DMS79 (cell line): ENCODE data around the gene ZMYM1.
"Not testable (repeated sequence)": the region's sequence is repeated elsewhere in the genome, so short reads cannot be mapped to it uniquely, and the experiment has no call there.

Experiments used
- DNase-seq: peaks from one replicate; lab custom pipeline; 2025; lab: John Stamatoyannopoulos, UW

The ZMYM1 gene

GRCh38 chr1:35076426-35076825 is 2.8 kb upstream of the ZMYM1 start:
- not testable (repeated sequence) for DNase-seq

DNA sequence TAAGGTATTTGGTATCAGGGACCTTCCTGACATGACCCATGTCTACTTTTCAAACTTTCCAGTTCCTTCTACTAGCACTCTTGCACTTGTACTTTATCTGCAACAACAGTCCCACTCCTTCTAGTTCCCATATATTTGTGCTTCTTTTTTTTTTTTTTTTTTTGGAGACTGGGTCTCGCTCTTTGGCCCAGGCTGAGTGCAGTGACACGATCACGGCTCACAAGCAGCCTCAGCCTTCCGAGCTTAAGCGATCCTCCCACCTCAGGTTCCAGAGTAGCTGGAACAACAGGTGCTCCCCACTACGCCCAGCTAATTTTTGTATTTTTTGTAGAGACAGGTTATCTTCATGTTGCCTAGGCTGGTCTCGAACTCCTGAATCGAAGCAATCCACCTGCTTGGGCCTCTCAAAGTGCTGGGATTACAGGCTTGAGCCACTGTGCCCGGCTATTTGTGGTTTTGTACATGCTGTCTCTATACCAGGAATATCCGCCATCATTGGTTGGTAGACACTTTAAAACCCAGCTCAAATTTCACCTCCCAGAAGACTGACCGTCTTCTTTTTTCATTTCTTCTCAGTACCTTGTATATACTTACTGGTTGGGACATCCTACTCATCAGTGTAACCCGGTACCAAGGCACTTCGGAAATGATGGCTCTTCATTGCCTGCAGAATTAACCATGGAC is 1.1 kb downstream of the ZMYM1 start:
- DNase-seq = no peak

DNA sequence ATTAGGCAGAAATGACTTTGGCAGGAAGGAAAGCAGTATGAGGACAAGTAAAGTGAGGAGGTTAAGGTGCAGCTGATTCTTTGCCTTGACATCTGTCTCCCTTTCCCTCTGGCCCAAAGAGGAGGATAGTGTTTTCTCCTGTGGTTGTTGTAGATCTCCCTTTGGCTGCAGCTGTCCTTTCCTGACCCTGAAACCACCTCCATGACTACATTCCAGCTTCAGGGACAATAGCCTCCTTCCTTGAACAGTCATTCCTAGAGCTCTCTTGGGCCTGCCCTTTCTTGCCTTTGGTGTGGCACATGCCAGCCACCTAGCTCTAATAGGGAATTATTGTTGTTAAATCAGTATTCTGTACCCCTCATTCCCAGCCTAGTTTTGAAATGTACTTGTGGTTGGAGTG is 6.2 kb downstream of the ZMYM1 start:
- DNase-seq = no peak

DNA sequence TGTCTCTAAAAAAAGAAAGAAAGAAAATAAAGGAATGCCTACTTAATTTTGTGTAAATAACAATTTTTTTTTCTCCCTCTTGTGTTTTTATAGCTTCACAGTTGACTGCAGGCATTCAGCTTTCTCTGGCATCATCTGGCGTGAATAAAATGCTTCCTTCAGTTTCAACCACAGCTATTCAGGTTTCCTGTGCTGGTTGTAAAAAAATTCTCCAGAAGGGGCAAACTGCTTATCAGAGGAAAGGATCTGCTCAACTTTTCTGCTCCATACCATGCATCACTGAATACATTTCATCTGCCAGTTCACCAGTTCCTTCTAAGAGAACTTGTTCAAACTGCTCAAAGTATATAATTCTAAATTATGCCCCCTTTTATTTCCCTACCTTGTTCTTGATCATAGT is 18.0 kb downstream of the ZMYM1 start:
- peak; percentile 69 for DNase-seq

GRCh38 chr1:35111106-35111505 is 31.9 kb downstream of the ZMYM1 start:
- DNase-seq = no peak

GRCh38 chr1:35112668-35113067 is 33.5 kb downstream of the ZMYM1 start:
- DNase-seq = no peak

GRCh38 chr1:35115459-35116383 is 36.5 kb downstream of the ZMYM1 start:
- no peak for DNase-seq

GRCh38 chr1:35120458-35121133 is 41.4 kb downstream of the ZMYM1 start:
- DNase-seq = no peak

- DNase-seq = no peak
Observed at GRCh38 chr1:35122311-35122710, 43.1 kb downstream of the ZMYM1 start.

GRCh38 chr1:35126546-35126945 is 47.4 kb downstream of the ZMYM1 start:
- DNase-seq = no peak

DNA sequence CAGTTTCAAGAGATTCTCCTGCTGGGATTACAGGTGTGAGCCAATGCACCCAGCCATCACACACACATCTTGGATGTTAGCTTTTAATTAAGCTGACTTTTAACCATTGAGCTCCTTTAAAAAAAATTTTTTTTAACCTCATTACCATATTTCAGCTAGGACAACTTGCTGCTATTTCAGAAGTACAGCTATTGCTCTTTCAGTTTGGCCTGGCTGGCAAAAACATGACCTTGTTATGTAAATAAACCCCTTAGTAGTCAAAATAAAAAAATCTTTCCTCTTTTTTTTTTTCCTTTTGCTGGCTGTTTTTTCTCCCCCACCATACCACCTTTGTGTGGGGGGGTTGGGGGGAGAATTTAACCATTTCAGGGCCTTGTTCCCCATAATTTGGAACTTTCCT is 49.9 kb downstream of the ZMYM1 start:
- no peak for DNase-seq

- DNase-seq = no peak
Observed at GRCh38 chr1:35136780-35137179, 57.6 kb downstream of the ZMYM1 start.

DNA sequence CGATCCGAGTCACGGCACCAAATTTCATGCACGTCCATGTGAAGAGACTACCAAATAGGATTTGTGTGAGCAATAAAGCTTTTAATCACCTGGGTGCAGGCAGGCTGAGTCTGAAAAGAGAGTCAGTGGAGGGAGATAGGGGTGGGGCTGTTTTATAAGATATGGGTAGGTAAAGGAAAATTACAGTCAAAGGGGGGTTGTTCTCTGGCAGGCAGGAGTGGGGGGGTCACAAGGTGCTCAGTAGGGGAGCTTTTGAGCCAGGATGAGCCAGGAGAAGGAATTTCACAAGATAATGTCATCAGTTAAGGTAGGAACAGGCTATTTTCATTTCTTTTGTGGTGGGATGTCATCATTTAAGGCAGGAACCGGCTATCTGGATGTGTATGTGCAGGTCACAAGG is 58.4 kb downstream of the ZMYM1 start:
- DNase-seq = not testable (repeated sequence)

DNA sequence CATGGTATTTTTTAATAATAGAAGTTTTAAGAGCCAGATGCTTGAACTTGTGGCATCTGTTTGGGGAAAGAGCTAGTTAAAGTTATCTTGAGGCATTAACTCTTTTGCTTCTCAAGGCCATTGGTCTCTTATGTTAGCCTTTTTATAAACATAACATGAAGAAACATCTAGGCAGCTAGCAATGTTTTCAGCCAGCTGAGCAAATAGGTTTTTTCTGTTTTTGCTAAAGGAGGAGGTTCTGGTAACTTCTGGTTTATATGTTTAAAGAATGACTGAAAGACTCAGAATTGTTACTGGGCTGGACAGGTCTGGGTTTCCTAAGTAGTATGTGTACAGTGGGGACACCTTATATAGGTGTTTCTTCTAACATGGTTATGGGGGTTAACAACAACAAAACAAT is 63.1 kb downstream of the ZMYM1 start:
- not testable (repeated sequence) for DNase-seq

DNA sequence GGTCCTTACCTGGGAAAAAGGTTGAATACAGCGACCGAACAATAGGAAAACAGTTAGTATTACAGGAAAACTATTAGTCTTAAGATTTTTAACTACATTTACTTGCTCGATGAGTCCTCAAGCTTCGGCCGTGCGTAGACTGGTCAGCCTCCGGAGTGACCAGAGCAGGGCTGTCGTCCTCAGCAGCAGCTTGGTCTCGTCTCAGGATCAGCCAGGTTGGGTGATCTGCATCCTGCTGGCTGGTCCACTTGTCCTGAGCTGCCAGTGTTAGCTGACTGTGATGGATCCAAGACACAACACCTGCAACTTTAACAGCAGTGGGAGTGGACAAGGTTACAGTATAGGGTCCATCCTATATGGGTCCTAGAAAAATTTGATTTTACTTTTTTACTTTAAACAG is 63.5 kb downstream of the ZMYM1 start:
- DNase-seq = not testable (repeated sequence)

- DNase-seq = no peak
Observed at GRCh38 chr1:35143737-35144508, 64.7 kb downstream of the ZMYM1 start.

GRCh38 chr1:35145892-35146549 is 66.8 kb downstream of the ZMYM1 start:
- DNase-seq = not testable (repeated sequence)

GRCh38 chr1:35151220-35151619 is 72.0 kb downstream of the ZMYM1 start:
- DNase-seq = no peak

- DNase-seq = no peak
Observed at GRCh38 chr1:35164893-35165292, 85.7 kb downstream of the ZMYM1 start.
